ENCODE measurements around the gene CELF5.

CELF5 gene

GRCh38 chr19:3243819-3244700 is 19.6 kb downstream of the CELF5 start:
- DNase-seq (ENCODE audit: low read depth in 2 of 2): peak; percentile 11 to 30

GRCh38 chr19:3245050-3245449 is 20.6 kb downstream of the CELF5 start:
- no peak for DNase-seq (ENCODE audit: low read depth in 2 of 2)

- no peak for DNase-seq (ENCODE audit: low read depth in 2 of 2)
These were observed 24.4 kb downstream of the CELF5 start for GRCh38 chr19:3248728-3249326.

- no peak for DNase-seq (ENCODE audit: low read depth in 2 of 2)
These were observed 24.9 kb downstream of the CELF5 start for GRCh38 chr19:3249408-3249807.

GRCh38 chr19:3250675-3251074 is 26.2 kb downstream of the CELF5 start:
- peak in 1 of 2 experiments; percentile 34 for DNase-seq (ENCODE audit: low read depth in 2 of 2)

GRCh38 chr19:3251229-3251628 is 26.8 kb downstream of the CELF5 start:
- DNase-seq (ENCODE audit: low read depth in 2 of 2): no peak

- DNase-seq (ENCODE audit: low read depth in 2 of 2): no peak
These were observed 28.2 kb downstream of the CELF5 start for GRCh38 chr19:3252650-3253049.

- DNase-seq (ENCODE audit: low read depth in 2 of 2): no peak
These were observed 28.8 kb downstream of the CELF5 start for GRCh38 chr19:3253270-3253669.

GRCh38 chr19:3254520-3254919 is 30.1 kb downstream of the CELF5 start:
- DNase-seq (ENCODE audit: low read depth in 2 of 2): no peak

- no peak for DNase-seq (ENCODE audit: low read depth in 2 of 2)
These were observed 32.6 kb downstream of the CELF5 start for GRCh38 chr19:3257071-3257470.

GRCh38 chr19:3262362-3262761 is 37.9 kb downstream of the CELF5 start:
- DNase-seq (ENCODE audit: low read depth in 2 of 2): no peak

GRCh38 chr19:3263866-3264265 is 39.4 kb downstream of the CELF5 start:
- DNase-seq (ENCODE audit: low read depth in 2 of 2): no peak

GRCh38 chr19:3265432-3265831 is 41.0 kb downstream of the CELF5 start:
- no peak for DNase-seq (ENCODE audit: low read depth in 2 of 2)

- no peak for DNase-seq (ENCODE audit: low read depth in 2 of 2)
These were observed 41.7 kb downstream of the CELF5 start for GRCh38 chr19:3266092-3266693.

GRCh38 chr19:3266792-3267514 is 42.5 kb downstream of the CELF5 start:
- no peak for DNase-seq (ENCODE audit: low read depth in 2 of 2)

- DNase-seq (ENCODE audit: low read depth in 2 of 2): no peak
These were observed 43.9 kb downstream of the CELF5 start for GRCh38 chr19:3268326-3268725.

GRCh38 chr19:3268763-3269162 is 44.3 kb downstream of the CELF5 start:
- DNase-seq (ENCODE audit: low read depth in 2 of 2): no peak

GRCh38 chr19:3269916-3270671 is 45.6 kb downstream of the CELF5 start:
- DNase-seq (ENCODE audit: low read depth in 2 of 2): no peak

- DNase-seq (ENCODE audit: low read depth in 2 of 2): peak; percentile 23 to 41
These were observed 46.4 kb downstream of the CELF5 start for GRCh38 chr19:3270902-3271301.

- DNase-seq (ENCODE audit: low read depth in 2 of 2): no peak
These were observed 48.0 kb downstream of the CELF5 start for GRCh38 chr19:3272401-3272931.

- no peak for DNase-seq (ENCODE audit: low read depth in 2 of 2)
These were observed 48.5 kb downstream of the CELF5 start for GRCh38 chr19:3272952-3273351.

Measured in stimulated activated CD4-positive, alpha-beta T cell treated with anti-CD3 and anti-CD28 coated beads, Interleukin-12 subunit alpha, Interleukin-12 subunit beta, amount 100 ng/mL, for 24 hours (primary cell).